ENCODE results near the gene FBLIM1. TPM values are rescaled to one million over a fixed set of nuclear protein-coding genes. Genes with fewer than 3 reads are reported as not detected.
"Not testable (repeated sequence)": the region's sequence is repeated elsewhere in the genome, so short reads cannot be mapped to it uniquely, and the experiment has no call there.

Gene FBLIM1
- total RNA-seq, 4 donors from 2014 or later = 50.3 to 502 (median 337) TPM

GRCh38 chr1:15804060-15804459 lies 45.5 kb downstream of the FBLIM1 start:
- TF ChIP-seq POLR2A (IDR thresholded peaks at IDR 0.05) (no peak), CTCF (IDR thresholded peaks at IDR 0.05) (no peak)
- peaks cover 0 to 20% (median 2%) of the 10 kb centered on the region in 4 donors for H3K4me1 ChIP-seq
- no peak overlapping the region for H3K4me3 ChIP-seq
- H3K36me3 ChIP-seq = no peaks in the 10 kb centered on the region
- no peaks in the 10 kb centered on the region for H3K9me3 ChIP-seq
- H3K27ac ChIP-seq = no peak overlapping the region
- DNase-seq = no peak
- H3K27me3 ChIP-seq = no peaks in the 10 kb centered on the region

- Histone ChIP-seq H3K27me3 (no peaks in the 10 kb centered on the region), H3K27ac (no peak overlapping the region), H3K36me3 (no peaks in the 10 kb centered on the region), H3K9me3 (no peaks in the 10 kb centered on the region), H3K4me1 (no peaks in the 10 kb centered on the region), H3K4me3 (no peak overlapping the region)
- TF ChIP-seq POLR2A (IDR thresholded peaks at IDR 0.05) (no peak), CTCF (IDR thresholded peaks at IDR 0.05) (no peak)
- no peak for DNase-seq
Measured at GRCh38 chr1:15807121-15807520, 48.5 kb downstream of the FBLIM1 start.

- H3K9me3 ChIP-seq, H3K4me1 ChIP-seq, H3K4me3 ChIP-seq, H3K27me3 ChIP-seq, H3K36me3 ChIP-seq, H3K27ac ChIP-seq, DNase-seq: not testable (repeated sequence)
Measured at GRCh38 chr1:15807549-15807948, 49.0 kb downstream of the FBLIM1 start, which contains the start of gene UQCRHL. Gene UQCRHL, minus strand, starts transcription at chr1:15807649. Its CDS starts 0 bp downstream, at chr1:15807649.

GRCh38 chr1:15808955-15809354 lies 50.4 kb downstream of the FBLIM1 start:
- DNase-seq = no peak
- Histone ChIP-seq H3K36me3 (no peaks in the 10 kb centered on the region), H3K9me3 (no peaks in the 10 kb centered on the region), H3K27ac (no peak overlapping the region), H3K4me3 (no peak overlapping the region), H3K4me1 (no peaks in the 10 kb centered on the region), H3K27me3 (no peaks in the 10 kb centered on the region)
- TF ChIP-seq POLR2A (IDR thresholded peaks at IDR 0.05) (no peak), CTCF (IDR thresholded peaks at IDR 0.05) (no peak)

- no peak for DNase-seq
Measured at GRCh38 chr1:15810073-15810472, 51.5 kb downstream of the FBLIM1 start.

GRCh38 chr1:15816674-15817073 lies 58.1 kb downstream of the FBLIM1 start:
- no peak overlapping the region for H3K4me3 ChIP-seq
- TF ChIP-seq CTCF (IDR thresholded peaks at IDR 0.05) (no peak), POLR2A (IDR thresholded peaks at IDR 0.05) (no peak)
- H3K9me3 ChIP-seq = no peaks in the 10 kb centered on the region

More at GRCh38 chr1:15810073-15810472, 51.5 kb downstream of the FBLIM1 start:
- TF ChIP-seq CTCF (IDR thresholded peaks at IDR 0.05) (no peak), POLR2A (IDR thresholded peaks at IDR 0.05) (no peak)
- Histone ChIP-seq H3K9me3 (no peaks in the 10 kb centered on the region), H3K4me1 (no peaks in the 10 kb centered on the region), H3K27ac (no peak overlapping the region), H3K4me3 (no peak overlapping the region), H3K36me3 (no peaks in the 10 kb centered on the region), H3K27me3 (no peaks in the 10 kb centered on the region)

More at GRCh38 chr1:15816674-15817073, 58.1 kb downstream of the FBLIM1 start:
- H3K36me3 ChIP-seq = no peaks in the 10 kb centered on the region
- DNase-seq = no peak
- H3K4me1 ChIP-seq = no peaks in the 10 kb centered on the region
- H3K27ac ChIP-seq = no peak overlapping the region
- H3K27me3 ChIP-seq = no peaks in the 10 kb centered on the region

Measured in Peyer's patch (tissue), 4 donors.